Esophagus muscularis mucosa (tissue), 2 donors: ENCODE results near the gene C9.

Experiments
- POLR2A ChIP-seq: fragments of 450-650 bp; IDR thresholded peaks from one replicate; pipeline ENCODE4 v1.6.1; 2017; ENCODE audit warnings: antibody characterized with exemption, moderate library complexity, mild to moderate bottlenecking, low read depth
- POLR2AphosphoS5 ChIP-seq, 2 donors: sonication (generic); formaldehyde crosslinking; IDR thresholded peaks; one replicate each; pipeline ENCODE4 v1.6.1; 2017; ENCODE audit warnings: antibody characterized with exemption in 2 of 2

GRCh38 chr5:39331861-39332381, 32.4 kb downstream of the C9 start:
- TF ChIP-seq POLR2A (no peak), POLR2AphosphoS5 (IDR thresholded peaks at IDR 0.05) (no peak)
